Peyer's patch (tissue), 4 donors: ENCODE measurements around the gene CAGE1.

ENCODE experiments used
- POLR2A ChIP-seq, 2 donors: fragments of 450-650 bp; IDR thresholded peaks; one replicate each; pipeline ENCODE4 v1.5.1; 2017; ENCODE audit warnings: antibody characterized with exemption in 2 of 2, mild to moderate bottlenecking in 2 of 2, moderate library complexity in 2 of 2
- TF ChIP-seq, protein P1 (sequence below), 6 experiments: fragments of 450-650 bp in 4 of 6; fragments of 200-600 bp in 2 of 6; sonication (generic) in 1 of 6; IDR thresholded peaks; one replicate each; pipeline ENCODE4 v1.5.1; 2017 to 2019; ENCODE audit warnings: antibody characterized with exemption in 6 of 6, mild to moderate bottlenecking in 3 of 6, moderate library complexity in 1 of 6

DNA sequence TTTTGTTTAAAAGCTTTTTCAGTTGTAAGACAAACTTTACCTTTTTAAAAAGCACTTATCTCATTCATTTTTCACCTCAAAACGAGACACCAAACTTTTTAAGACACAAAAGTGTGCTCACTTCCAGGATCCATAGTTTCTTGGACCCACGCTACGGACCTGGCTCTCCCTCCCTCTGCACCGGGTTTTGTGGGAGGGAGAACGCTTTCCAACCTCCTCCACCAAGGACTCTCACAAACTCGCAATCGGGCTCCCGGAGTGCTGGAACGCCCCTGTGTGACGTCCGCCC lies 436 bp downstream of the CAGE1 start:
- TF ChIP-seq, protein P1, sequence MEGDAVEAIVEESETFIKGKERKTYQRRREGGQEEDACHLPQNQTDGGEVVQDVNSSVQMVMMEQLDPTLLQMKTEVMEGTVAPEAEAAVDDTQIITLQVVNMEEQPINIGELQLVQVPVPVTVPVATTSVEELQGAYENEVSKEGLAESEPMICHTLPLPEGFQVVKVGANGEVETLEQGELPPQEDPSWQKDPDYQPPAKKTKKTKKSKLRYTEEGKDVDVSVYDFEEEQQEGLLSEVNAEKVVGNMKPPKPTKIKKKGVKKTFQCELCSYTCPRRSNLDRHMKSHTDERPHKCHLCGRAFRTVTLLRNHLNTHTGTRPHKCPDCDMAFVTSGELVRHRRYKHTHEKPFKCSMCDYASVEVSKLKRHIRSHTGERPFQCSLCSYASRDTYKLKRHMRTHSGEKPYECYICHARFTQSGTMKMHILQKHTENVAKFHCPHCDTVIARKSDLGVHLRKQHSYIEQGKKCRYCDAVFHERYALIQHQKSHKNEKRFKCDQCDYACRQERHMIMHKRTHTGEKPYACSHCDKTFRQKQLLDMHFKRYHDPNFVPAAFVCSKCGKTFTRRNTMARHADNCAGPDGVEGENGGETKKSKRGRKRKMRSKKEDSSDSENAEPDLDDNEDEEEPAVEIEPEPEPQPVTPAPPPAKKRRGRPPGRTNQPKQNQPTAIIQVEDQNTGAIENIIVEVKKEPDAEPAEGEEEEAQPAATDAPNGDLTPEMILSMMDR (IDR thresholded peaks at IDR 0.05), result no peak
- TF ChIP-seq POLR2A (IDR thresholded peaks at IDR 0.05), result no peak
